ENCODE results near the gene ACVR1B. TPM values are rescaled to one million over a fixed set of nuclear protein-coding genes. Genes with fewer than 3 reads are reported as not detected.
A peak's percentile ranks its signal among the peaks of the same experiment; 100 is the strongest.

Gene ACVR1B
- total RNA-seq, 1 donor from 2014 or later: 13.8 TPM

DNA sequence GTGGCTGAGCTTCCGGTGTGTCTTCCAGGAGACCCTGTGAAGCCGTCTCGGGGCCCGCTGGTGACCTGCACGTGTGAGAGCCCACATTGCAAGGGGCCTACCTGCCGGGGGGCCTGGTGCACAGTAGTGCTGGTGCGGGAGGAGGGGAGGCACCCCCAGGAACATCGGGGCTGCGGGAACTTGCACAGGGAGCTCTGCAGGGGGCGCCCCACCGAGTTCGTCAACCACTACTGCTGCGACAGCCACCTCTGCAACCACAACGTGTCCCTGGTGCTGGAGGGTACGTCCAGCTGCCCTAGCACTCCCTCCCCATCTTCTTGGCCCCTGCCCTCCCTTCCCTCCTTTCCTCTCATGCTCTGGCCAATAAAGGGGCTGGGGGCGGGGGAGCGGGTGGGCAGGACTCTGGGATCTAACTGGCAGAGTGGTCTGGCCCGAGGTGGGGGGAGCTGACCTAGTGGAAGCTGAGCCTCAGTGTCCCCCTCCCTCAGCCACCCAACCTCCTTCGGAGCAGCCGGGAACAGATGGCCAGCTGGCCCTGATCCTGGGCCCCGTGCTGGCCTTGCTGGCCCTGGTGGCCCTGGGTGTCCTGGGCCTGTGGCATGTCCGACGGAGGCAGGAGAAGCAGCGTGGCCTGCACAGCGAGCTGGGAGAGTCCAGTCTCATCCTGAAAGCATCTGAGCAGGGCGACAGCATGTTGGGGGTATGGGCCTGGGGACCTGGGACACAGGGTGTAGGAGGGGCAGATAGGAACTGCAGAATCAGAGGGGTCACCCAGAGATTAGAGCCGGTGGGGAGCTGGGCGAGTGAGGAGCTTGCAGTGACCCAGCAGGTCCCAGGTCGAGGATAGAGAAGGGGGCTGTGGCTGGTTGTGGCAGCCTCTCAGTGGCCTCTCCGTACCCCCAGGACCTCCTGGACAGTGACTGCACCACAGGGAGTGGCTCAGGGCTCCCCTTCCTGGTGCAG is 38.1 kb upstream of the ACVR1B start:
- peaks cover 41% of the 10 kb centered on the region for H3K4me1 Mint-ChIP-seq
- TF ChIP-seq EZH2 (IDR thresholded peaks at IDR 0.05): no peak
- TF ChIP-seq, protein P1, sequence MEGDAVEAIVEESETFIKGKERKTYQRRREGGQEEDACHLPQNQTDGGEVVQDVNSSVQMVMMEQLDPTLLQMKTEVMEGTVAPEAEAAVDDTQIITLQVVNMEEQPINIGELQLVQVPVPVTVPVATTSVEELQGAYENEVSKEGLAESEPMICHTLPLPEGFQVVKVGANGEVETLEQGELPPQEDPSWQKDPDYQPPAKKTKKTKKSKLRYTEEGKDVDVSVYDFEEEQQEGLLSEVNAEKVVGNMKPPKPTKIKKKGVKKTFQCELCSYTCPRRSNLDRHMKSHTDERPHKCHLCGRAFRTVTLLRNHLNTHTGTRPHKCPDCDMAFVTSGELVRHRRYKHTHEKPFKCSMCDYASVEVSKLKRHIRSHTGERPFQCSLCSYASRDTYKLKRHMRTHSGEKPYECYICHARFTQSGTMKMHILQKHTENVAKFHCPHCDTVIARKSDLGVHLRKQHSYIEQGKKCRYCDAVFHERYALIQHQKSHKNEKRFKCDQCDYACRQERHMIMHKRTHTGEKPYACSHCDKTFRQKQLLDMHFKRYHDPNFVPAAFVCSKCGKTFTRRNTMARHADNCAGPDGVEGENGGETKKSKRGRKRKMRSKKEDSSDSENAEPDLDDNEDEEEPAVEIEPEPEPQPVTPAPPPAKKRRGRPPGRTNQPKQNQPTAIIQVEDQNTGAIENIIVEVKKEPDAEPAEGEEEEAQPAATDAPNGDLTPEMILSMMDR (IDR thresholded peaks at IDR 0.05): peak; percentile 44
- H3K27me3 Mint-ChIP-seq (ENCODE audit: insufficient read depth, low read depth): peaks cover 11% of the 10 kb centered on the region
- H3K4me3 Mint-ChIP-seq: peak overlapping the region; percentile 48
- Histone ChIP-seq H3K4me2 (no peak overlapping the region), H3K9ac (no peak overlapping the region), H3F3A (ENCODE audit: low read depth) (no peaks in the 10 kb centered on the region), H3K4me1 (peaks cover 9% of the 10 kb centered on the region), H3K79me2 (ENCODE audit: low read depth) (no peaks in the 10 kb centered on the region), H2AFZ (replicated peaks) (no peak overlapping the region), H3K36me3 (no peaks in the 10 kb centered on the region), H3K4me3 (no peak overlapping the region), H3K9me3 (ENCODE audit: low read depth) (no peaks in the 10 kb centered on the region), H3K27me3 (peaks cover 26% of the 10 kb centered on the region), H3K27ac (no peak overlapping the region), H4K20me1 (ENCODE audit: low read depth) (no peaks in the 10 kb centered on the region)
- no peaks in the 10 kb centered on the region for H3K36me3 Mint-ChIP-seq
- no peaks in the 10 kb centered on the region for H3K9me3 Mint-ChIP-seq
- peak overlapping the region; percentile 76 for H3K27ac Mint-ChIP-seq
- DNase-seq (ENCODE audit: low spot score): no peak

DNA sequence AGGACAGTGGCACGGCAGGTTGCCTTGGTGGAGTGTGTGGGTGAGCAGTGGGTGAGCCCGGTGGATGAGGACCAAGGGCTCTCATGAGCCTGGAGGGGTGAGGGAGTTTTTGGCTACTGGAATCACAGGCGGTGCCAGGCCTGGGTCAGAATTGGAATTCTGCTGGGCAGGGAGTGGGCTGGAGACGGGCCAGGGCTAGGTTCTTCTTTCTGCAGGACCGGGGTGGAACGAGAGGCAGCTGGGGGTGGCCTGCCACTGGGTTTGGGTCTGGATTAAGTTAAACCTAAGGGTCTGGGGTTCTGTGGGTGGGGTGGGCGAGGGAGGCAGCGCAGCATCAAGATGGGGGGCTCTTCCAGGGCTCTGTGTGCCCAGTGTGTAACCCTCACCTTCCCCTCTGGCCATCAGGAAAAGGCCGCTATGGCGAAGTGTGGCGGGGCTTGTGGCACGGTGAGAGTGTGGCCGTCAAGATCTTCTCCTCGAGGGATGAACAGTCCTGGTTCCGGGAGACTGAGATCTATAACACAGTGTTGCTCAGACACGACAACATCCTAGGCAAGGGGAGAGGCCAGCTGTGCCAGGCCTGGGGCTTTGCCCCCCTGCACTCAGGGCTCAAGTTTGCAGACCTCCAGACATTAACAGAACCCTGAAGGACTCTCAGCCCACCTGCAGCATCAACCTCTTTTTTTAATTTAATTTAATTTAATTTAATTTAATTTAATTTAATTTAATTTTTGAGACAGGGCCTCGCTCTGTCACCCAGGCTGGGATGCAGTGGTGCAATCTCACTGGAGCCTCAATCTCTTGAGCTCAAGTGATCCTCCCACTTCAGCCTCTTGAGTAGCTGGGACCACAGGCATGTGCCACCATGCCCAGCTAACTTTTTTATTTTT is 37.2 kb upstream of the ACVR1B start:
- Histone ChIP-seq H3K4me3 (no peak overlapping the region), H2AFZ (replicated peaks) (no peak overlapping the region), H3K9me3 (ENCODE audit: low read depth) (no peaks in the 10 kb centered on the region), H3K79me2 (ENCODE audit: low read depth) (no peaks in the 10 kb centered on the region), H3K27me3 (peaks cover 17% of the 10 kb centered on the region), H3K9ac (no peak overlapping the region), H3K36me3 (no peaks in the 10 kb centered on the region), H4K20me1 (ENCODE audit: low read depth) (no peaks in the 10 kb centered on the region), H3K27ac (no peak overlapping the region), H3K4me1 (peaks cover 9% of the 10 kb centered on the region), H3F3A (ENCODE audit: low read depth) (no peaks in the 10 kb centered on the region), H3K4me2 (no peak overlapping the region)
- Mint-ChIP-seq H3K4me3 (peak overlapping the region; percentile 48), H3K27ac (no peak overlapping the region), H3K4me1 (peaks cover 41% of the 10 kb centered on the region), H3K36me3 (no peaks in the 10 kb centered on the region), H3K27me3 (ENCODE audit: insufficient read depth, low read depth) (peaks cover 8% of the 10 kb centered on the region), H3K9me3 (no peaks in the 10 kb centered on the region)
- no peak for DNase-seq (ENCODE audit: low spot score)
- TF ChIP-seq, protein P1 (IDR thresholded peaks at IDR 0.05): no peak
- TF ChIP-seq EZH2phosphoT487 (IDR thresholded peaks at IDR 0.05) (no peak), EZH2 (IDR thresholded peaks at IDR 0.05) (no peak)

DNA sequence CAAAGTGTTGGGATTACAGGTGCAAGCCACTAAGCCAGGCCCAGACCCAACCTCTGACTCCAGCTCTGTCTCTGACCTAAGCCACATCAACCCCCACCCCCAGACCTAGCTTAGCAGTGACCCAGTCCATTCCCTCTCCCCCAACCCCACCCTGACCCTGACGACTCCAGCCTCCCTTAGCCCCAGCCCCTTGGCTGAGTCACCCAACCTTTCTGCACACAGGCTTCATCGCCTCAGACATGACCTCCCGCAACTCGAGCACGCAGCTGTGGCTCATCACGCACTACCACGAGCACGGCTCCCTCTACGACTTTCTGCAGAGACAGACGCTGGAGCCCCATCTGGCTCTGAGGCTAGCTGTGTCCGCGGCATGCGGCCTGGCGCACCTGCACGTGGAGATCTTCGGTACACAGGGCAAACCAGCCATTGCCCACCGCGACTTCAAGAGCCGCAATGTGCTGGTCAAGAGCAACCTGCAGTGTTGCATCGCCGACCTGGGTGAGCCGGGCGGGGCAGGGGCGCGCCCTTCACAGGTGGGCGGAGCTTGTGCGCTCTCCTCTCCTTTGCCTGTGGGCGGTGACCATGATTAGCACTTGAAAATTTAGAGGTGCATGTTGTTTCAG is 36.4 kb upstream of the ACVR1B start:
- Mint-ChIP-seq H3K27ac (no peak overlapping the region), H3K4me3 (no peak overlapping the region), H3K27me3 (ENCODE audit: insufficient read depth, low read depth) (peaks cover 8% of the 10 kb centered on the region), H3K36me3 (no peaks in the 10 kb centered on the region), H3K4me1 (peaks cover 33% of the 10 kb centered on the region), H3K9me3 (no peaks in the 10 kb centered on the region)
- H3K36me3 ChIP-seq: no peaks in the 10 kb centered on the region
- TF ChIP-seq EZH2phosphoT487 (IDR thresholded peaks at IDR 0.05): no peak
- TF ChIP-seq, protein P1 (IDR thresholded peaks at IDR 0.05): no peak
- TF ChIP-seq EZH2 (IDR thresholded peaks at IDR 0.05): no peak
- no peak overlapping the region for H3K9ac ChIP-seq
- no peak for DNase-seq (ENCODE audit: low spot score)
- no peaks in the 10 kb centered on the region for H3K79me2 ChIP-seq (ENCODE audit: low read depth)
- peaks cover 9% of the 10 kb centered on the region for H3K4me1 ChIP-seq
- H4K20me1 ChIP-seq (ENCODE audit: low read depth): no peaks in the 10 kb centered on the region
- H3K9me3 ChIP-seq (ENCODE audit: low read depth): no peaks in the 10 kb centered on the region
- no peak overlapping the region for H2AFZ ChIP-seq (replicated peaks)
- H3K27me3 ChIP-seq: peaks cover 10% of the 10 kb centered on the region
- no peaks in the 10 kb centered on the region for H3F3A ChIP-seq (ENCODE audit: low read depth)
- H3K27ac ChIP-seq: no peak overlapping the region
- H3K4me2 ChIP-seq: no peak overlapping the region
- H3K4me3 ChIP-seq: no peak overlapping the region
